KBM-7 (cell line): ENCODE results near the gene FAM181A.

ENCODE experiments used
- DNase-seq: peaks from one replicate; pipeline ENCODE4 v3.0.0-alpha.2; 2015
- in situ Hi-C: fragments of 300-500 bp; cut with MboI; formaldehyde crosslinking; loops from 2 replicates; pipeline ENCODE4 v1.14.3; 2020; ENCODE audit warnings: low sequenced_read_pairs, low pct_unique_long_range_greater_than_20kb, mixed read lengths

Gene FAM181A

DNA sequence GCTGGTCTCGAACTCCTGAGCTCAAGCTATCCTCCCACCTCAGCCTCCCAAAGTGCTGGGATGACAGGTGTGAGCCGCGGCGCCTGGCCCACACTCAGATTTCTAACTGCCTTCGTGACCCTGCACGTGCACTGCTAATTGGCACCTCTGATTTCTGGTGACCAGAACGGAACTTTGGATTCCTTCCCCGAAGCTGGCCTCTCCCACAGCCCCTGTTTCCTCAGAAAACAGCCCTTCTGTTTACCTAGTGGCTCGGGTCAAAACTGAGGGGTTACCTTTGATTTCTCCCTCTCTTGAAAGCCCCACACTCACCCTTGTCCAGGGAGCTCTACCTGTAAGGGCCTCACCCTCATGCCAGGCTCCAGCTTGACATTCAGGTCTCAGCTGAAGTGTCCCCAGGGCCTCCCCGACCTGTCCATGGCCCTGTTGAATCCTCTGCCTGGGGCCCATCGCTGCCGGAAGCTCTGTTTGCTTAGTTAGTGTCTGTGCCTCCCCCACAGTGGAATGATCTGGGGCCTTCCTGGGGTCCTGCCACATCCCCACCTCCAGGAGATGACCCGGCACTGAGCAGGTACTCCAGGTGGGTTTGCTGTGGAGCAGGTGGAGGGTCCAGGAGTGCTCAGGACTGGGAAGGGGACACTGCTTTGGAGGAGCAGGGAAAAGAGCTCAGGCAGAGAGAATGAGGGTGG lies 24.4 kb upstream of the FAM181A start:
- no peak for DNase-seq
- in situ Hi-C loops = no loop called here

DNA sequence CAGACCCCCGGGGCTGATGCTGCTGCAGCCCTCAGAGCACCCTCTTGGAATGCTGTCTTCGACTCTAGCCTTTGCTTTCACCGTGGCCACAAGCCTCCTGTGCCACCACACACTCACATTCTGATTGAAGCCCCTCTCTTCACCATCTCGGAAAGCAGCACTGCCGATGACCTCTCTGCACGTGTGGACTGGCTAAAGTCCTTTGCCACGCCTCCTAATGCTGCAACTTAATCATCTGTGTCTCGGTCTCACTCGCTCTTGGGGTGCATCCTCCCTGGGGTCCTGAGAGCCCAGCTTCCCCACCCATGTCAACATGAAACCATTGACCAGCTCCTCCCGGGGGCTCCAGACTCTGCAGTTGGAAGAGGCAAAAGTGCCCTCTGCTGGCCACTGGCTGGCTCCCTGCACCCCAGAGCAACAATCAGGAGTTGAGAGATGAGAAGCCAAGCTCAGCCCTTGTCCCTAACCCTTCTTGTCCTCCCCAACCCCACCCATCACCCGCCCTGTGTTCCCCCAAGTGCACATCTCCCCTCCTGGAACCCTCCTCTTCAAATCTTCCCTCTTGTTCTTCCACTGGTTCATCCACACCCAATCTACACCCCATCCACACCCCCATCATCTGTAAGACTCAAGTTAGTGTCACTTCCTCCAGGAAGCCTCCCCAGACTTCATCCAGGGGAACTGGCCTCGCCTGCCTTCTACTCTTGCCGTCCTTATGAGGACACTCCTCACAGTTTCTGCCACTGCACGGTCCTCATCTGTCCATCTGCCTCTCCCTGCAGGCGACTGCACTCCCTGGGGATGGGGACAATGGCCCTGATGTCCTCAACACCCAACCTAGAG lies 23.6 kb upstream of the FAM181A start:
- no peak for DNase-seq

DNA sequence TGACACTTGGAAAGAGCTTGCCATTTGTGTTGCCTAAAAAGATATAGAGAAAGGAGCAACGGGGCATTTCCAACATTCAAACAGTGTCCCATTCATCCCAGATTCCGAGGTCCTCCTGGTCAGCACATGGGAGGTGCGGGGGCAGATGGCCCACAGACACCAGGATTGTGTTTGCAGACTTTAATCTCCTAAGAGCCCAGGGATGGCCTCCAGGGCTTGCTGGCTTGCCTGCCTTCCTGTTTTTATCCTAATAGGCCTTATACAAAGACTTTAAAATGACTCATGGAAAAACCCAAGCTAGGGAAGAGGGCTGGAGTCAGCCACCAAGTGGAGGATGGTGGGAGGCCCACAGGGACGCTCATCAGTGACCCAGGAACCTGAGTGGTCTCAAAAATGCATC lies 21.5 kb upstream of the FAM181A start:
- in situ Hi-C loops = no loop called here

More for the DNA sequence above, 23.6 kb upstream of the FAM181A start:
- in situ Hi-C loops = no loop called here

DNA sequence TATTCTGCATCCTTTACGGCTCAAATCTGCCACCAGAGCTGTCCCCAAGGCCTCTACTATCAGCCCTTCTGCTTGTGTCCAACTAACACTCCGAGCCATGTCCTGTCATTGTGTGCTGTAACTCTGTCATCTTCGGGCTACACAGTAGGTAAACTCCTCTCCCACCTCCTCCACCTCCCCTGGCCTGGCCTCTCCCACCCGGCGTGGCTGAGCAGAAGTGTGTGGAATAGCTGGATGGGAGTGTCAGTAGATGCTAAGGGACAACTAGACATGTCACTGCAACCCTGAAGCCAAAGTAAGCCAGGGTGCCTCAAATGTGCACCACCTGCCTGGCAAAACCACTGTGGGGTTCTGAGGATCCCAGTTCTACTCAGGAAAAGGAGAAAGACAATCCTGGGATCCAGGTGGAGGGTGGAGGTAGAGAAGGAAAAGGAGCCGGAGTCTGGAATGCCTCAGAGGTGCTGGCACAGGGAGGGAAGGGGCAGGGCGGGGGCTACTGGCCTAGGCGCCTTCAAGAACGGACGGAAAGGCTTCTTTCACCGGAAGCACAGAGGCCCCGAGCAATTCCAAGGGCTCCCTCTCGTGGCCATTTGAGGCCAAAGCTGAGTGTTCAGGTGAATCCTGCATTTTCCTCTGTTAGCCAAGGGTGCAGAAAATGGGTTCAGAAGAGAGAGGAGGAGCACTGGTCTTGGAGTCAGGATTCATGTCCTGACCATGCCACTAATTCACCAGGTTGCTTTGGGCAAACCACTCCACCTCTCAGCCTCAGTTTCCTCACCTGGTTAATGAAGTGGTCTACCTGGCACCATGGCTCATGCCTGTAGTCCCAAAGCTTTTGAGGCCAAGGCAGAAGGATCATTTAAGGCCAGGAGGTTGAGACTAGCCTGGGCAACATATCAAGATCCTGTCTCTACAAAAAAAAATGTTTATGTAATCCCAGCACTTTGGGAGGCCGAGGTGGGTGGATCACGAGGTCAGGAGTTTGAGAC lies 20.5 kb upstream of the FAM181A start:
- DNase-seq = peak; percentile 64
- in situ Hi-C loops = no loop called here

More for the DNA sequence above, 21.5 kb upstream of the FAM181A start:
- no peak for DNase-seq

GRCh38 chr14:93909429-93910128 lies 17.6 kb upstream of the FAM181A start:
- in situ Hi-C loops = no loop called here
- DNase-seq = no peak

- in situ Hi-C loops = no loop called here
- no peak for DNase-seq
Observed at GRCh38 chr14:93911975-93912615, 15.0 kb upstream of the FAM181A start.

DNA sequence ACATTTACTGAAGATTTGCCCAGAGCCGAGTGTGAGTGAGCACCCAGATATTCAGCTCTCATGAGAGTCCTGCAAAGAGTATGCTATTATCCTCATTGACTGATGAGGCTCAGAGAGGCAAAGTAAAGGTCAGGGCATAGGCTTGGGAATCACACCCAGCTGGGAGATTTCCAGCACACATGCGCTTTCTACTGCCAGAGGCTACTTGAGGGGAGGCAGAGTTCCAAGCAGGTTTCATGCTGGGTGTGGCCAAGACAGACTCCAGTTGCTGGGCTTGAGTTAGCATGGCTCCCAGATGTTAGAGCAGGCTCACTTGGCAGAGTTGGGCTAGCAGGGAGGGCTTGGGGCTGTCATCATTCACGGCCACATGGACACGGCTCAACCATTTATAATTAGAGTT lies 14.4 kb upstream of the FAM181A start:
- in situ Hi-C loops = no loop called here
- no peak for DNase-seq

DNA sequence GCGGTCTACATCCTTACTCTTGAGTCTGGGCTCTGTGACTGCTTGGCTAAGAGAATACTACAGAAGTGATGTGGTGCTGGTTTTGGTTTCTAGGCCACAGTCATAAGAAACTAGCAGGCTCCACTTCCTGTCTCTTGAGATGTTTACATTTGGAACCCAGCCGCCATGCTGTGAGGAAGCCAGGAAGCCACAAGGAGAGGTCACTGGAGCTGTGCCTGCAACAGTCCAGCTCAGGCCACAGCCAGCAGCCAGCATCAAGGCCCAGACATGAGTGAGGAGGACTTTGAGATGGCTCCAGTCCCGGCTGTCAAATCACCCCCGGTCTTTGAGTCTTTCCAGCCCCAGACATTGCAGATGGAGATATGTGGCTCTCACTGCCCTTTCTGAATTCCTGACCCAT lies 12.9 kb upstream of the FAM181A start:
- no peak for DNase-seq
- in situ Hi-C loops = no loop called here

DNA sequence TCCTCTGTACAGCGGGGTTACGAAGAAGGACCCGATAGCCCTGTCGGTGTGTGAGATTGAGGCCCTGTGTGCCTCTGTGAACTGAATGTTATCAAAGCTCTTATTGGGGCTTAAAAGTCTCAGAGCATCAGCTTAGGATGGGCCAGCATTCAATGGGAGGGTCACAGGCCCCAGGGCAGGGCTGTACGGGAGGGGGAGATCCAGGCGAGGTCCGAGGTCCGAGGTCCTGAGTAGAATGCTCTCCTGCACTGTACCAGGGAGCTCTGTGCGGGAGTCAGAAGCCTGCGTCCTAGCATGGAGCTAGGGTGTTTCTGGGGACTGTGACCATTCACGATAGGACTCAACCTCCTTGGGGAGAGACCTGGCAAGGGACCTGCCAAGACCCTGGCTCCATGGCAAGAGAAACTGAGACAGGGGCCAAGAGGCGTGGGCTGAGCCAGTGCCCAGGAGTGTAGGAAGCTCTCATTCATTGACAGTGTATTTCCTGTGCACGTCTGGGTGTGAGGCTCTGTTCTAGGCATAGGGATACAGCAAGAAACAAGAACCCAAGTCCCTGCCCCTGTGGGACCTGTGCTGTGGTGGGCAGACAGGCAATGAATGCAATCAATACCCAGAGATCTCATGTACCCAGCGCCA lies 12.0 kb upstream of the FAM181A start:
- in situ Hi-C loops = no loop called here
- DNase-seq = no peak

- in situ Hi-C loops = no loop called here
- DNase-seq = no peak
Observed at GRCh38 chr14:93915800-93916199, 11.3 kb upstream of the FAM181A start.

DNA sequence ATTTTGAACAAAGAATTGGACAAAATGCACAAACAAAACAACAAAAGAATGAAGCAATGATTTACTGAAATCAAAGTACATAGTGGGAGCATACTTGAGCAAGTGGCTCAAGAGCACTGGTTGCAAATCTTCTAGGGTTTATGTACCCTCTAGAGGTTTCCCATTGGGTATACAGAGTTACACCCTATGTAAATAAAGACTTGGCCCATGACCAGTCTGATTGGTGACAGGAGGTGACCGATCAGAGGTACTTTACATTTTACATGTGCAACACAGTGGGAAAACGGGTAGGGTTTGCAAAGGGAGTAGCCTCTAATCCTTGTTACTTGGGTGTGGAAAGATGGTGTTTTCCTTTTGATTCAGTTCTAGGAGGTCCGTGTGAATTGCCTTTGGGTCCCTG lies 10.6 kb upstream of the FAM181A start:
- in situ Hi-C loops = no loop called here
- no peak for DNase-seq

GRCh38 chr14:93917141-93917540 lies 10.0 kb upstream of the FAM181A start:
- no peak for DNase-seq
- in situ Hi-C loops = no loop called here

DNA sequence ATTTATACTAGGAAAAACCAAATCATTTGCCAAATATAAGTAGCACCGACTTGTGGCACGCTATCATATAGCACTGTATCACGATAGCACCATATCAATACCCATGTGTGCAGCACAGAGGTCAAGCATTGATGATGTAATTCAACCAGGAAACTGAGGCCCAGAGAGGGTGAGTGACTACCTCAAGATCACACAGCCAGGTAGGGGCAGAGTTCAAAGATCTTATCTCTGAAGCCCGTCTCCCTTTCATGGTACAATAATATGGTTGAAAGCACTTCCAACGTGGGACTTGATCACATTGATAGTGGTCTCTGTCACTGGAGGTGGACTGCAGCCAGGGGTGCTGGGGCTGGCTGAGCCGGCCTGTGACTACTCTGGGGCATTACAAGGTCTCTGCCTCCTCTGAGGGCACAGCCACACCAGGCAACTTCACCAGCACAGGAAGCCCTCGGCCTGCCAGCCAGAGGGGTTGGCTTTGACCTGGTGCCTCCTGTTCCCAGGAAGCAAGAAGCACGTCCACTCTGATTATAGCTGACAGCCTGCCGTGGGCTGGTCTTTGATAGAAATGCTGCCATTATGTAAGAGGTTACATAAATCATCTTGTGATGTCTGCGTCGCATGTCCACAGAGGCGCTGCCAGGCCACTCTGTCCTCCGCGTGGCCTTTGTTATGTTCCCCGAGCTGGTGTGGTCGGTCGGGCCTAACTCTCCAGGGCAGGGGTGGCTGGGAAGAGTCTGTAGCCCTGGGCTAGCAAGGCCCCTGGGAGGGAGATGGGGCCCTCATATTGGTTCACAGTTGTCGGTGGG lies 5.9 kb upstream of the FAM181A start:
- in situ Hi-C loops = no loop called here
- no peak for DNase-seq

GRCh38 chr14:93923626-93924025 lies 3.5 kb upstream of the FAM181A start:
- in situ Hi-C loops = no loop called here
- DNase-seq = no peak

GRCh38 chr14:93924592-93925355 lies 2.4 kb upstream of the FAM181A start:
- DNase-seq = no peak
- in situ Hi-C loops = no loop called here

GRCh38 chr14:93925374-93925895 lies 1.7 kb upstream of the FAM181A start:
- DNase-seq = no peak
- in situ Hi-C loops = no loop called here
